GM18498 (cell line): ENCODE measurements around the gene MADD.
"Not testable (repeated sequence)": the region's sequence is repeated elsewhere in the genome, so short reads cannot be mapped to it uniquely, and the experiment has no call there.

ENCODE experiments used
- ATAC-seq: cut with Tn5 transposase; IDR thresholded peaks from one replicate; pipeline ENCODE4 v1.9.1; 2021; ENCODE audit warnings: mild to moderate bottlenecking, moderate library complexity; ENCODE audit not compliant: unreplicated experiment

The MADD gene

GRCh38 chr11:47272706-47273105, 2.8 kb downstream of the MADD start:
- no peak for ATAC-seq

- no peak for ATAC-seq
Observed at GRCh38 chr11:47274495-47275235, 4.7 kb downstream of the MADD start.

GRCh38 chr11:47276923-47277322, 7.0 kb downstream of the MADD start:
- no peak for ATAC-seq

- ATAC-seq: no peak
Observed at GRCh38 chr11:47278058-47278457, 8.1 kb downstream of the MADD start.

GRCh38 chr11:47278769-47279168, 8.8 kb downstream of the MADD start:
- no peak for ATAC-seq

GRCh38 chr11:47280099-47280498, 10.2 kb downstream of the MADD start:
- no peak for ATAC-seq

- ATAC-seq: no peak
Observed at GRCh38 chr11:47280860-47281259, 10.9 kb downstream of the MADD start.

GRCh38 chr11:47282462-47282861, 12.5 kb downstream of the MADD start:
- no peak for ATAC-seq

GRCh38 chr11:47284151-47284550, 14.2 kb downstream of the MADD start:
- ATAC-seq: no peak

- no peak for ATAC-seq
Observed at GRCh38 chr11:47285969-47286770, 16.2 kb downstream of the MADD start.

- ATAC-seq: no peak
Observed at GRCh38 chr11:47288066-47288465, 18.1 kb downstream of the MADD start.

- ATAC-seq: no peak
Observed at GRCh38 chr11:47289856-47290255, 19.9 kb downstream of the MADD start.

GRCh38 chr11:47295385-47295784, 25.5 kb downstream of the MADD start:
- no peak for ATAC-seq

GRCh38 chr11:47296045-47296444, 26.1 kb downstream of the MADD start:
- ATAC-seq: no peak

- ATAC-seq: no peak
Observed at GRCh38 chr11:47299078-47299477, 29.1 kb downstream of the MADD start.

GRCh38 chr11:47302853-47303252, 32.9 kb downstream of the MADD start:
- no peak for ATAC-seq

- ATAC-seq: no peak
Observed at GRCh38 chr11:47305734-47306483, 36.0 kb downstream of the MADD start.

- ATAC-seq: no peak
Observed at GRCh38 chr11:47306484-47306844, 36.5 kb downstream of the MADD start.

GRCh38 chr11:47308050-47308823, 38.3 kb downstream of the MADD start:
- ATAC-seq: no peak

- no peak for ATAC-seq
Observed at GRCh38 chr11:47314992-47315391, 45.1 kb downstream of the MADD start.

GRCh38 chr11:47316501-47316900, 46.6 kb downstream of the MADD start:
- ATAC-seq: not testable (repeated sequence)
